Activated CD8-positive, alpha-beta memory T cell treated with anti-CD3 and anti-CD28 coated beads for 1 hour (primary cell): ENCODE data around the gene LINGO4.

ENCODE experiments used
- DNase-seq, 2 donors: peaks; one replicate each; pipeline ENCODE4 v3.0.0-alpha.2; 2020; ENCODE audit warnings: low read depth in 1 of 2; ENCODE audit errors: extremely low read depth in 1 of 2

LINGO4 gene

DNA sequence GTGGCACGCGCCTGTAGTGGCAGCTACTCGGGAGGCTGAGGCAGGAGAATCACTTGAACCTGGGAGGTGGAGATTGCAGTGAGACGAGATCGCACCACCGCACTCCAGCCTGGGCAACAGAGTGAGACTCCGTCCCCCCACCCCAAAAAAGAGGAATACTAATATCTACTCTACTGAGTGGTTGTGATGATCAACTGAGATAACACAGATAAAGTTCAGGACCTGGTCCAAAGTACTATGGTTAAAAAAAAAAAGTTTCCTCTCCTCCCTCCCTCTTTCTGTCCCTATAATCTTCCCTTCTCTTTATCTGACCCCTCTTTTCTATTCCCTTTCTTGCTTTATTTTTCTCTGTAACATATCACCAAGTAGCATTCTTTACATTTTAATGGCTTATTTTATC lies 30.4 kb upstream of the LINGO4 start:
- no peak for DNase-seq

GRCh38 chr1:151834239-151834638 lies 29.0 kb upstream of the LINGO4 start:
- no peak for DNase-seq

DNA sequence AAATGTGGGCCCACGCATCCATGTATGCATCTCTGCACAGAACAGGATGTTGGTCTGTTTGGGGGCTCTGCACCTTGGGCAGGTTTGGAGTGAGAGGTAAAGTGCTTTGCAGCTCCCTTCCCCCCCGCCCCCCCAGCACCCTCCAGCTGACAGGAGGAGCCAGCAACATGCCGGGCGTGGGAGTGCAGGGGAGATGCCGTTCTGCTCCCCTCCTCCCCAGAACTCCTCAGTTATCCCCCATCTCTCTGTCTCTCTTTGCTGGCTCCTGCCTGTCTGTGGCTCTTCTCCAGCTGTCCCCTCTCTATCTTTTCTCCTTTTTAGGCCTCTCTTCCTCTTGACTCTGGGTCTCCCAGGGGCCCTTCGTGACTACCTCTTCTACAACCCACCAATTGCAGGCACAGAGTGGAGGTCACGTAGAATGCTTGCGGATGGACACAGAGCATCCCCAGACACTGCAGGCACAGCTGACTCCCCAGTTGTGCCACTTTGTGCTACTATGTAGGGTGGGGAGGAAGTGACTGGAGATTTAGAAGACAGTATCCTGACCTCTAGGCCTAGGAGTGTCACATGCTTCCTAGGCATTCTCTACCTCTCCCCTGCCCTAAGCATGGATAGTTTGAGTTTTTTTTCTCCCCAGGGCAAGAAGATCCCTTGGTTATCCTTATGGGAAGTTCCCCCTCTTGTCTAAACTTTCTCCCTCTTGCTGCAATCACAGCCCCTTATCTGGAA lies 28.1 kb upstream of the LINGO4 start:
- no peak for DNase-seq

DNA sequence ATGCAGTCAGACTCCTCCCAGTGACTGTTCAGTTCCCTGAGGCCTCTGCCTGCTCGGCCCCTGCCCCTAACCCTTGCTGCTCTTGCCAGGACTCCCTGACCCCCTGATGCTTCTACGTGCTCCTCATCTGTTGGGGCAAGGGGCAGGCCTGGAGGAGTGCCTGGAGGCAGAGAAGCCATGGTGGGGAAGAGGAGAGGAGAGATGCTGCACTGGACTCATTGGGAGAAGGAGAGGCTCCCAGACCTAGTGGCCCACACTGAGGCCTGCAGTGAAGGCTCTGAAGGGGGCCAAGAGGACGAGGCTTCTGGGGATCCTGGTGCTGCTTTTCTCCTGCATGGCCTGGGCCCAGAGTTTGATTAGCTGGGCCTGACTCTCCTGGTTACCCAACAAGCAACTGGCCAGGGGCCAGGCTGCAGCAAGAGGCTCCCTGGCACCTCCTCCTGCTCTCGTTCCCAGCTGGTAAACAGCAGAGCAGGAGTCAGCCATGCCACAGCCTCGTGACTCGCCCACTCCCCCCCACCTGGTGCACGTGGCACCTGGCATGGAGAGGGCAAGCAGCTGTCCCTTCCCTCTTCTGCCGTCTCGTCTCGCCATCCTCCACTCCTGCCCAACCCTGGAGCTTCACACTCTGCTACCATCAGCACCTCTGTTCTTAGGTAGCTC lies 27.2 kb upstream of the LINGO4 start:
- DNase-seq: no peak

- DNase-seq: no peak
These were observed 26.4 kb upstream of the LINGO4 start, which contains the start of gene RORC for GRCh38 chr1:151831605-151832004. RORC (minus strand) TSS chr1:151831802; CDS start chr1:151831764, 38 bp downstream.

DNA sequence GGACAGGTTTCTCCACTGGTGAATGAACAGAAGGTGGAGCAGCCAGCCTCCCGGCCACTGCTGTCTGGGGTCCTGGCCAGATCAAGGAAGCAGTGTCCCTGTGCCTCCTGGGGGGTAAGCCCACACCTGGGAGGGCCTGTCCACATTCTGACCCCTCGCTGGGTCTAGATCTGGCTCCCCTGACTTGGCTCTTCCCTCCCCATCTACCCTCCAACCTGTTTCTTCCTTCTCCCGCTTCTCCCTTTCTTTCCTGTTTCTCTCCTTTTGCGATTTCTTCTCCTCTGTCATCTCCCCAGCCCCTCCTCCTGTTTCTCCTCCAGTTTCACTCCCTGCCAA lies 26.0 kb upstream of the LINGO4 start:
- no peak for DNase-seq

GRCh38 chr1:151830055-151830454 lies 24.8 kb upstream of the LINGO4 start:
- no peak for DNase-seq

DNA sequence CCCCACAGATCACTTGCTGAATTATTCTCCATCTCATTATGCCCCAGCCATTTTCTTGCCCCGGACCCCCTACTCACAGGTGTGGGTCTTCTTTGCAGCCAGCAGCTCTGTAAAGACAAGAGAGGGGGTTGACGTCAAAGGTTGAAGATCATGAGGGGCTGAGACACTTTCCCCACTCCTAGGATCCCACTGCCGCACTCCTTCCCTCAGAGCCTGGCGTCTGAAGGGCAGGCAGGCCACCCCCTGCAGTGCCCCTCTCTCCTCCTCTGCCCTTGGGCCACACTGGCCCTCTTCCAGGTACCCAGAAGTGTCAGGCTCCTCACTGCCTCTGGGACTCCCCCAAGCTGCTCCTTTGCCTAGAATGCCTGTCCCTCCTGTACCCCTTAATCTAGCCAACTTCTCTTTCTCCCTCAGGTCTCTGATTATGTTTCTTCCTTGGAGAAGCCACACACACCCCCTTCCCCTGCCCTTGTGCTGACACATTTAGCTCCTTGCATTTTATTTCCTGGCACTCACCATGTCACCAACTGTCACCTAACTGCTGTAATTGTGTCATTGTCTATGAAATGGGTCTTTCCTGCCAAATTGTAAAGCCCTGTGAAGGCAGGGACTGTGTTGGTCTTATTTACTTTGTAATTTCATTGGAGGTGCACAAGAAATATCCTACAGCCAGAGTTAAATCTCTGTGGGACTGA lies 24.3 kb upstream of the LINGO4 start:
- no peak for DNase-seq

GRCh38 chr1:151828921-151829320 lies 23.7 kb upstream of the LINGO4 start:
- no peak for DNase-seq

DNA sequence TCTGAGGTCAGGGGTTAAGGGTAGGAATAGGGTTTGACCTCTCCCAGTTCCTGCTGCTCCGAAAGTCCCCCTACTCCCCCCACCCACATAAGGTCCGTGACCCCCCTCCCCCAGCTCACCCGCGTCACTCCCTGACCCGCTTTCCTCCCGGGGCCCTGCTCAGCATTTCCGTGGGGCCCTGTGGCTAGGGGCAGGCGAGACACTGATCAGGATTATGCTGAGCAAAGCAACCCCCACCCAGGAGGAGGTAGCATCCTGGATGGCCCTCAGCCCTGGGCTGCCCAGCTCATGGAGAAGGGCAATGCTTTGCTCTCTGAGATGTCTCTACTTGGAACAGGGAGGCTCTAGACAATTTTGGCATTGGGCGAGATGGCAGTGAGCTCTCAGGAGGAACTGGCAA lies 22.6 kb upstream of the LINGO4 start:
- DNase-seq: no peak

- no peak for DNase-seq
These were observed 20.8 kb upstream of the LINGO4 start for GRCh38 chr1:151825751-151826660.

DNA sequence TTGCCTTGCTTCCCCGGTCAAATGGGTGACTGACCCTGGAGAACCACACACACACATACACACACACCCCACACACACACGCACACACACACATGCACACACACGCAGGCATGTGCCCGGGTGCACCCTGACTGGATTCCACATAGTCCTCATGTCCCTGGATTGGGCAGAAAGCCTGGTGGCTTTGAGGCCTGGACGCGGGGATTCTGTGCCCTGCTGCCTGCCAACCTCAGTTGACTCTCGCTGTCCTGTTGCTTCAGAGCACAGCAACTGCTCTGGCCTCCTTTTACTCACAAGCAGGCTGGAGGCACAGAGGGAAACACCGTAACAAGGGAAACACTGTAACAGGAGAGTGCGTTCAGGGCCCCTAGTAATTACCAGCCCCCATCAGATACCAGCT lies 20.0 kb upstream of the LINGO4 start:
- DNase-seq: no peak

GRCh38 chr1:151823175-151823574 lies 18.0 kb upstream of the LINGO4 start:
- no peak for DNase-seq

DNA sequence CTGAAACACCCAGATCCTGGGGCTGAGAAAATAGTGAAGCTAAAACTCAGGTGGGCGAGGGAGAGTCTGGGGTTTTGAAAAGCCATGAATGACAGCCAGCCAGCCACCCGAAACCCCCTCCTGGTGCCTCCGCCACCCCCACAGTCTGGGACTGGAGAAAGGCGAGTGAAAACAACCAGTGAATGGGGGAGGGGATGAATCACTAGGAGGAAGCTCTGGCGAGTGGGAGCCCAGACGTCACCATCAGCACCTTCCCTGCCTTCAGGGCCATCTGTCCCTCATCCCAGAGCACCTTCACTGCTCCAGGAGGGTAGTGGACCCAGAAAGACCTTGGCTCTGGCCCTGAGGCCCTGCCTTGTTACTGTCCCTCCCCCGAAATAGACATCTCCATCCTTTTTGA lies 17.2 kb upstream of the LINGO4 start:
- no peak for DNase-seq

DNA sequence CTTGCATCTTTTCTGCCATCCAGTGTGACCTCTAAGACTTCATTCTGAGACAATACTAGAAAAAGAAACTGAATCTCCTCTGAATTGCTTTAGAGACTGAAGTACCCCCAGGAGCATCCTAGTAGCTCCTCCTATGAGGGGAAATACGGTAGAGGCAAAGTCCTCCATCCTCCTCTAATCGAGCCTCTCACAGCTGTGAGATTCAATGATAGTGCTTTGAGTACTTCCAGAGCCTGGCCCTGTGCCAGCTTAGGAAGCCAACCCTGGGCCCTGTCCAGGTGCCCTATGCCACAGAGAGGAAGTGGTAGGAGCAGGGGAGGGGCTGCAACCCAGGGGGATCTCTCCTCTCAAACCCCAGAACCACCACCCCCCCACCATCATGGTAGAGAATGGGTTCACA lies 15.7 kb upstream of the LINGO4 start:
- no peak for DNase-seq

GRCh38 chr1:151819976-151820623 lies 14.9 kb upstream of the LINGO4 start:
- no peak for DNase-seq

DNA sequence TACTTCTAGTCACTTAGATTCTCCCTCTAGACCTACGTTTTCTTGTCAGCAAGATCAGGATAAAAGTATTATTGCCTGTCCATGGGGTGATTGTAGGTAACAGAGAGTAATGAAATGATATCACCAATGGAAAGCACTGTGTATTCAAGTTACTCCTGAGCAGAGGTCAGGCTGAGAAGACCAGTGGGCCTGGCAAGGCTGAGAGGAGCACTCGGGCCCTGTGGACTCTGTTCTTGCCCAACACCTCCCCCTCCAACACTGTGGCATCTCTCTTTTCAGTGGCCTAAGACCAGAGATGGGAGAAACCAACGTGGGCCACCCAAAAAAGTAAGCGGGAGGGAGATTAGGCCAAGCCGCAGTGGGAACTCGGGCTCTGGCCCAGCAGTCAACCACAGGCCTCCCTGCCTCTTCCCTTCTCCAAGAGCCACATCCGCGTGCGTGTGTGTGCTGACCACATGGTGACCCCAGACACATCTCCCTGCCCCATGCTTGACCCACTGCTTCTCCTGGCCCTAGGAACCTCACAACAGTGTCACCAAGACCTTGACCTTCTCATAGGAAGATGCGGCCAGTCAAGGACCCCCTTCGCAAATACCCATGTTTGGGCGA lies 14.1 kb upstream of the LINGO4 start:
- DNase-seq: no peak

DNA sequence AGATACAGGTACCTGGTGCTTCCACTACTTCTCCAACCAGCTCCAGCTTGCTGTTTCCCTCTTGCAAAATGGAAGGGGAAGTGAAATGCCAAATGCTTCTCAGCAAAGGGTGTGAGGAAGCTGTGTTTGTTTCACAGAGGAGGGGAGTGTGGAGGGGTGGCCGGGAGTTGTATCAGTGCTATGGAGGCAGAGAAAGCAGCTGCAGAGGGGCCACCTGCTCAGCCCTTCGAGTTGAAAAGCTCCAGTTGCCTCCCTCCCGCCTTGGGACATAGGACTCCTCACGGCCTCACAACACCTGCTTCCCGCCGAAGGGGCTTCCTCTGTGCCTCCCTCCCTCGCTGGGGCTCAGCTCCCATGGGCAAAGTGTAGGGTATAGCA lies 12.1 kb upstream of the LINGO4 start:
- DNase-seq: no peak

DNA sequence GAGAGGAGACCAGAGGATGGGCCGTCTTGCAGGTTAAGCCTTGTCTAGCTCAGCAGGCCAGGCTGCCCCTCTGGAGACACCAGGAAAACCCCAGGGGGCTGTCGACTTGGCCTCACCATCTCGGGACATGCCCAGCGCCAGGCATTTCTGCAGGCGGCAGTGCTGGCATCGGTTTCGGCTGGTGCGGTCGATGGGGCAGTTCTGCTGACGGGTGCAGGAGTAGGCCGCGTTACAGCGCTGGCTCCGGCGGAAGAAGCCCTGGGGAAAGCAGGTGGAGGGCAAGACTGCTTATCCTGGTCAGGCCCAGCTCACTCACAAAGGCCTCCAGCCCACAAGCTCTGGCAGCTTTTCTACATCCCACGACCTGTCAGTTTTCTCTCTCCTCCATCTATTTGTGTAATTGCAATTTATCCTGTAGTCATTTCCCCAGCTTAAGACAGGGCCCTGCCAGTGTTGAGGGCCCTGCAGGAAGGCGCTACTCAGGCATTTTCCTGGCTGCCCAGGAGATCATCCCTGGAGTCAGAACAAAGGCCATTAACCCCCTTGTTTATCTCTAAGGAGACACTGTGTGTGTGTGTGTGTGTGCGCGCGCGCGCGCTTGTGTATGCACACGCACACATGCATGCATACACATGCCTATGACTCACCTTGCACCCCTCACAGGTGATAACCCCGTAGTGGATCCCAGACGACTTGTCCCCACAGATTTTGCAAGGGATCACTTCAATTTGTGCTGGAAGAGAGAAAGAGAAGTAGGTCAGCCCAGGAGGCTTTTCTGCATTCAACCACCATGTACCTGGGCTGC lies 11.5 kb upstream of the LINGO4 start:
- DNase-seq: no peak
